Trophoblast cell (in vitro differentiated cells and primary cell): ENCODE data around the gene WBP4.
A peak's percentile ranks its signal among the peaks of the same experiment; 100 is the strongest.

Experiments used
- DNase-seq, 2 donors: peaks; one replicate each; pipeline ENCODE4 v3.0.0-alpha.2; 2016
- H2AFZ ChIP-seq: 2 replicates; pipeline ENCODE4 v1.6.1; 2013; ENCODE audit warnings: low read length, moderate library complexity, mild to moderate bottlenecking; ENCODE audit not compliant: insufficient read depth, poor library complexity
- H2AK5ac ChIP-seq: 2 replicates; pipeline ENCODE4 v1.6.1; 2013; ENCODE audit warnings: mild to moderate bottlenecking, low read length
- H2BK120ac ChIP-seq: 2 replicates; pipeline ENCODE4 v1.6.1; 2013; ENCODE audit warnings: low read length, mild to moderate bottlenecking, moderate library complexity; ENCODE audit not compliant: insufficient read depth, poor library complexity
- H2BK12ac ChIP-seq: 2 replicates; pipeline ENCODE4 v1.6.1; 2013; ENCODE audit warnings: mild to moderate bottlenecking, low read length, moderate library complexity
- H2BK5ac ChIP-seq: 2 replicates; pipeline ENCODE4 v1.6.1; 2013; ENCODE audit warnings: low read length, low read depth, moderate library complexity, mild to moderate bottlenecking; ENCODE audit not compliant: poor library complexity
- H3K14ac ChIP-seq: 2 replicates; pipeline ENCODE4 v1.6.1; 2013; ENCODE audit warnings: mild to moderate bottlenecking, low read length
- H3K18ac ChIP-seq: 2 replicates; pipeline ENCODE4 v1.6.1; 2013; ENCODE audit warnings: mild to moderate bottlenecking, low read length
- H3K23ac ChIP-seq: 2 replicates; pipeline ENCODE4 v1.6.1; 2013; ENCODE audit warnings: low read length
- H3K27ac ChIP-seq: 2 replicates; pipeline ENCODE4 v1.5.1; 2013; ENCODE audit warnings: low read depth, mild to moderate bottlenecking, inconsistent platforms, low read length, moderate library complexity
- H3K27me3 ChIP-seq: 2 replicates; pipeline ENCODE4 v1.6.1; 2013; ENCODE audit warnings: inconsistent platforms, mild to moderate bottlenecking, low read length, moderate library complexity; ENCODE audit not compliant: insufficient read depth
- H3K36me3 ChIP-seq, 2 experiments: 1 replicate in 1 of 2; 2 replicates in 1 of 2; pipeline ENCODE4 v1.6.1; 2013; ENCODE audit warnings: low read length in 2 of 2, mild to moderate bottlenecking in 2 of 2, moderate library complexity in 1 of 2; ENCODE audit not compliant: insufficient read depth in 2 of 2, control insufficient read depth in 1 of 2
- H3K4ac ChIP-seq: 2 replicates; pipeline ENCODE4 v1.6.1; 2013; ENCODE audit warnings: low read depth, mild to moderate bottlenecking, low read length, moderate library complexity
- H3K4me1 ChIP-seq, 2 experiments: 1 replicate in 1 of 2; 2 replicates in 1 of 2; pipeline ENCODE4 v1.6.1; 2013; ENCODE audit warnings: low read length in 2 of 2, mild to moderate bottlenecking in 2 of 2, moderate library complexity in 1 of 2; ENCODE audit not compliant: insufficient read depth in 2 of 2, control insufficient read depth in 1 of 2
- H3K4me2 ChIP-seq: 2 replicates; pipeline ENCODE4 v1.6.1; 2013; ENCODE audit warnings: inconsistent platforms, mild to moderate bottlenecking, low read length, moderate library complexity
- H3K4me3 ChIP-seq: 2 replicates; pipeline ENCODE4 v1.5.1; 2013; ENCODE audit warnings: mild to moderate bottlenecking, low read depth, low read length, inconsistent platforms
- H3K79me1 ChIP-seq: one replicate; pipeline ENCODE4 v1.6.1; 2013; ENCODE audit warnings: low read length
- H3K79me2 ChIP-seq: 2 replicates; pipeline ENCODE4 v1.6.1; 2013; ENCODE audit warnings: low read length, mild to moderate bottlenecking; ENCODE audit not compliant: control insufficient read depth, insufficient read depth, poor library complexity
- H3K9ac ChIP-seq: 2 replicates; pipeline ENCODE4 v1.6.1; 2013; ENCODE audit warnings: mild to moderate bottlenecking, low read length
- H3K9me3 ChIP-seq: 2 replicates; pipeline ENCODE4 v1.6.1; 2013; ENCODE audit warnings: low read depth, mild to moderate bottlenecking, control low read depth, inconsistent platforms, low read length; ENCODE audit not compliant: insufficient read depth
- H4K12ac ChIP-seq: 2 replicates; pipeline ENCODE4 v1.6.1; 2013; ENCODE audit warnings: low read depth, mild to moderate bottlenecking, low read length, moderate library complexity
- H4K8ac ChIP-seq: 2 replicates; pipeline ENCODE4 v1.6.1; 2013; ENCODE audit warnings: low read depth, mild to moderate bottlenecking, low read length, moderate library complexity
- H4K91ac ChIP-seq: one replicate; pipeline ENCODE4 v1.6.1; 2013; ENCODE audit warnings: low read depth, mild to moderate bottlenecking, low read length, moderate library complexity
- WGBS: extraction: QIAGEN DNeasy Blood & Tissue Kit; methylation state at CpG from one replicate; pipeline ENCODE4 v1.1.7; 2013; ENCODE audit warnings: missing lambda C conversion rate; ENCODE audit not compliant: insufficient read length, insufficient coverage; ENCODE audit errors: extremely low coverage; 5-methylcytosine and 5-hydroxymethylcytosine counted together

Gene WBP4

GRCh38 chr13:41058295-41059070 lies 2.8 kb upstream of the WBP4 start:
- H3K36me3 ChIP-seq: peaks cover 0 to 2% of the 10 kb centered on the region in 2 experiments
- H4K12ac ChIP-seq: no peak overlapping the region
- no peaks in the 10 kb centered on the region for H3K9me3 ChIP-seq
- no peak overlapping the region for H2AK5ac ChIP-seq
- peak overlapping the region; percentile 87 for H3K4ac ChIP-seq
- no peak overlapping the region for H3K9ac ChIP-seq
- no peak overlapping the region for H2BK120ac ChIP-seq
- peaks cover 22% of the 10 kb centered on the region for H3K79me1 ChIP-seq
- no peak overlapping the region for H2AFZ ChIP-seq
- H4K8ac ChIP-seq: no peak overlapping the region
- H4K91ac ChIP-seq: no peak overlapping the region
- WGBS: no CpG with 5 or more reads among the region's 18 CpGs
- H3K79me2 ChIP-seq: peaks cover 22% of the 10 kb centered on the region
- no peak for DNase-seq
- H3K14ac ChIP-seq: no peak overlapping the region
- peak overlapping the region; percentile 68 for H3K18ac ChIP-seq
- no peaks in the 10 kb centered on the region for H3K27me3 ChIP-seq
- H2BK5ac ChIP-seq: no peak overlapping the region
- H3K4me2 ChIP-seq: peak overlapping the region; percentile 45
- H3K4me3 ChIP-seq: no peak overlapping the region
- no peak overlapping the region for H2BK12ac ChIP-seq
- H3K23ac ChIP-seq: no peak overlapping the region
- H3K27ac ChIP-seq: no peak overlapping the region
- peaks cover 5 to 7% of the 10 kb centered on the region in 2 experiments for H3K4me1 ChIP-seq

- DNase-seq: no peak
Measured at GRCh38 chr13:41059456-41060081, 1.7 kb upstream of the WBP4 start.

GRCh38 chr13:41060082-41060723 lies 1.1 kb upstream of the WBP4 start:
- peak overlapping the region; percentile 85 for H3K4me3 ChIP-seq
- H3K4ac ChIP-seq: peak overlapping the region; percentile 96

More at GRCh38 chr13:41059456-41060081, 1.7 kb upstream of the WBP4 start:
- no CpG with 5 or more reads among the region's 15 CpGs for WGBS
- peak overlapping the region; percentile 94 for H3K14ac ChIP-seq
- H3K4me3 ChIP-seq: peak overlapping the region; percentile 85
- H3K4ac ChIP-seq: peak overlapping the region; percentile 96
- H3K23ac ChIP-seq: no peak overlapping the region
- peak overlapping the region; percentile 88 for H4K91ac ChIP-seq
- peak overlapping the region; percentile 94 for H4K8ac ChIP-seq
- H3K18ac ChIP-seq: peak overlapping the region; percentile 96
- H3K36me3 ChIP-seq: peaks cover 0 to 2% of the 10 kb centered on the region in 2 experiments
- H2BK5ac ChIP-seq: peak overlapping the region; percentile 91
- H3K4me1 ChIP-seq: peaks cover 5 to 7% of the 10 kb centered on the region in 2 experiments
- no peaks in the 10 kb centered on the region for H3K27me3 ChIP-seq
- H2AFZ ChIP-seq: peak overlapping the region; percentile 87
- peak overlapping the region; percentile 80 for H3K4me2 ChIP-seq
- H3K9ac ChIP-seq: peak overlapping the region; percentile 84
- no peaks in the 10 kb centered on the region for H3K9me3 ChIP-seq
- peak overlapping the region; percentile 77 for H2AK5ac ChIP-seq
- peak overlapping the region; percentile 6 for H2BK12ac ChIP-seq
- peak overlapping the region; percentile 96 for H2BK120ac ChIP-seq
- H3K27ac ChIP-seq: peak overlapping the region; percentile 99
- H3K79me2 ChIP-seq: peaks cover 22% of the 10 kb centered on the region
- H4K12ac ChIP-seq: peak overlapping the region; percentile 94
- peaks cover 22% of the 10 kb centered on the region for H3K79me1 ChIP-seq

DNA sequence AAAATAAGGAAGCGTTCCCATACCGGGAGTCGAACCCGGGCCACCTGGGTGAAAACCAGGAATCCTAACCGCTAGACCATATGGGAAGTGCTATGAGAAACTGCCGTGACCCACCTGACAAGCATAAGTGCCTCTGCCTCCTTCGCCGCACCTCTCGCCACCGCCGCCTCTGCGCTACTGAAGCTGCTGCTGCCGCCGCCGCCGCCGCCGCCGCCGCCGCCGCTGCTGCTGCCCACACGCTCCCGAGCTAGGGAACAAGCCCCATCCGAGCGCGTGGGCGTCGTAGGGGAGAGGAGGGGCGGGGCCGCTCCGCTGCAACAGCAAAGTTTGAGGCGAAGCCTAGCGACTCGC lies 610 bp upstream of the WBP4 start:
- Histone ChIP-seq H3K23ac (no peak overlapping the region), H4K8ac (peak overlapping the region; percentile 67), H2AFZ (peak overlapping the region; percentile 91), H3K27me3 (no peaks in the 10 kb centered on the region), H2BK120ac (peak overlapping the region; percentile 84), H3K4me1 (peaks cover 5 to 7% of the 10 kb centered on the region in 2 experiments), H3K79me1 (peaks cover 22% of the 10 kb centered on the region), H2AK5ac (peak overlapping the region; percentile 49), H2BK5ac (peak overlapping the region; percentile 91), H4K12ac (no peak overlapping the region), H3K4me3 (peak overlapping the region; percentile 85), H2BK12ac (peak overlapping the region; percentile 34), H3K14ac (peak overlapping the region; percentile 85), H4K91ac (peak overlapping the region; percentile 88), H3K4ac (peak overlapping the region; percentile 83), H3K4me2 (peak overlapping the region; percentile 80), H3K79me2 (peaks cover 22% of the 10 kb centered on the region), H3K9me3 (no peaks in the 10 kb centered on the region), H3K36me3 (peaks cover 0 to 2% of the 10 kb centered on the region in 2 experiments), H3K27ac (peak overlapping the region; percentile 99), H3K9ac (peak overlapping the region; percentile 93), H3K18ac (peak overlapping the region; percentile 91)
- peak; percentile 83 to 88 for DNase-seq
- no CpG with 5 or more reads among the region's 35 CpGs for WGBS

More at GRCh38 chr13:41060082-41060723, 1.1 kb upstream of the WBP4 start:
- DNase-seq: peak; percentile 96 to 97
- Histone ChIP-seq H2BK120ac (peak overlapping the region; percentile 96), H3K27me3 (no peaks in the 10 kb centered on the region), H3K4me2 (peak overlapping the region; percentile 80), H3K36me3 (peaks cover 0 to 2% of the 10 kb centered on the region in 2 experiments), H2BK12ac (peak overlapping the region; percentile 6), H2AFZ (peak overlapping the region; percentile 87), H3K9ac (peak overlapping the region; percentile 93), H3K9me3 (no peaks in the 10 kb centered on the region), H3K4me1 (peaks cover 5 to 7% of the 10 kb centered on the region in 2 experiments), H3K27ac (peak overlapping the region; percentile 99), H3K79me1 (peaks cover 22% of the 10 kb centered on the region), H3K23ac (no peak overlapping the region), H3K79me2 (peaks cover 22% of the 10 kb centered on the region), H2AK5ac (peak overlapping the region; percentile 77), H2BK5ac (peak overlapping the region; percentile 91), H3K14ac (peak overlapping the region; percentile 94), H4K91ac (peak overlapping the region; percentile 88), H4K8ac (peak overlapping the region; percentile 94), H4K12ac (peak overlapping the region; percentile 94), H3K18ac (peak overlapping the region; percentile 96)
- no CpG with 5 or more reads among the region's 57 CpGs for WGBS
